ENCODE data around the gene NCK1.
"Not testable (repeated sequence)": the region's sequence is repeated elsewhere in the genome, so short reads cannot be mapped to it uniquely, and the experiment has no call there.

NCK1 gene

DNA sequence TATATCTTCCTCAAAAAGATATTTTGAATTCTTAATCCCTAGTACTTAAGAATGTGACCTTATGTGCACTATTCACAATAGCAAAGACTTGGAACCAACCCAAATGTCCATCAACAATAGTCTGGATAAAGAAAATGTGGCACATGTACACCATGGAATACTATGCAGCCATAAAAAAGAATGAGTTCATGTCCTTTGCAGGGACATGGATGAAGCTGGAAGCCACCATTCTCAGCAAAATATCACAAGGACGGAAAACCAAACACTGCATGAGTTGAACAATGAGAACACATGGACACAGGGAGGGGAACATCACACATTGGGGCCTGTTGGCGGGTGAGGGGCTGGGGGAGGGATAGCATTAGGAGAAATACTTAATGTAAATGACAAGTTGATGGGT, 17.5 kb downstream of the NCK1 start:
- H3K4me1 ChIP-seq (ENCODE audit: control extremely low read depth in 1 of 4, control insufficient read depth in 4 of 4, insufficient read depth in 4 of 4, low read length in 3 of 4) = peaks cover 0 to 12% (median 5%) of the 10 kb centered on the region in 4 experiments
- H3K27me3 ChIP-seq (replicated peaks in 2 of 5; ENCODE audit: control insufficient read depth in 4 of 5, insufficient read depth in 5 of 5, low read length in 4 of 5); DNase-seq; H3K27ac ChIP-seq (ENCODE audit: insufficient read depth in 1 of 2, low read depth in 1 of 2, low read length in 2 of 2, poor library complexity in 1 of 2, severe bottlenecking in 2 of 2); H3K9me3 ChIP-seq (ENCODE audit: control extremely low read depth in 1 of 5, control insufficient read depth in 4 of 5, insufficient read depth in 2 of 5, low read depth in 1 of 5, low read length in 4 of 5); H3K36me3 ChIP-seq (ENCODE audit: control insufficient read depth in 4 of 4, insufficient read depth in 4 of 4, low read length in 3 of 4); H3K4me3 ChIP-seq (ENCODE audit: control insufficient read depth in 1 of 7, extremely low read depth in 1 of 7, insufficient read depth in 4 of 7, low read depth in 2 of 7, low read length in 6 of 7); CTCF ChIA-PET; POLR2A ChIA-PET: not testable (repeated sequence)
- 100% methylated on average over 2 of the region's 2 CpGs for WGBS (ENCODE audit: insufficient coverage)

DNA sequence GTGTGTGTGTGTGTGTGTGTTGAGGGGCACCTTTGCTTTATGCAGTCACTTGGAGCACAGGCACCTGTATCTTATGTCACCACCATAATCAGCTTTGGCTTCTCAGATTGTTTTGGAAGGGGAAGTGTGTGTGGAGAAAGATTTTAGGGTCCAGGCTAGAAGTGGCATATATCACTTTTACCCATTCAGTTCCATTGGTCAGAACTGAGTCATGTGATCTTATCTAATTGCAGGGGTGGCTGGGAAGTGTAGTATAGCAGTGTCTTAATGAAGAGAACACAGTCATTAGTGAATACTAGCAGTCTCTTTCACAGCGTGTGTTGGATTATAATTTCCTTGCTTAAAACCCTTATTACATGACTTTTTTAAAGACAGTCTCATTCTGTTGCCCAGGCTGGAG, 20.6 kb downstream of the NCK1 start:
- H3K27me3 ChIP-seq (replicated peaks in 2 of 5; ENCODE audit: control insufficient read depth in 4 of 5, insufficient read depth in 5 of 5, low read length in 4 of 5) = no peaks in the 10 kb centered on the region
- H3K4me3 ChIP-seq (ENCODE audit: control insufficient read depth in 1 of 7, extremely low read depth in 1 of 7, insufficient read depth in 4 of 7, low read depth in 2 of 7, low read length in 6 of 7) = no peak overlapping the region
- H3K27ac ChIP-seq (ENCODE audit: insufficient read depth in 1 of 2, low read depth in 1 of 2, low read length in 2 of 2, poor library complexity in 1 of 2, severe bottlenecking in 2 of 2) = no peak overlapping the region
- no CpG with 5 or more reads among the region's 1 CpG for WGBS (ENCODE audit: insufficient coverage)
- CTCF ChIA-PET = interaction anchor here (1.1 to 1.5 kb wide), 3 partner anchors 21 to 28 kb away, joined by 3 to 4 read pairs (median 3); partner anchors contain the start of gene NCK1
- DNase-seq = peak; percentile 60 to 89 (median 80)
- H3K9me3 ChIP-seq (ENCODE audit: control extremely low read depth in 1 of 5, control insufficient read depth in 4 of 5, insufficient read depth in 2 of 5, low read depth in 1 of 5, low read length in 4 of 5) = peaks cover 0 to 2% (median 2%) of the 10 kb centered on the region in 5 experiments
- POLR2A ChIA-PET = interaction anchor here (3.0 kb wide), 1 partner anchor 21 kb away, joined by 8 read pairs; the partner anchor contains the start of gene NCK1
- peaks cover 0 to 3% (median 0%) of the 10 kb centered on the region in 4 experiments for H3K36me3 ChIP-seq (ENCODE audit: control insufficient read depth in 4 of 4, insufficient read depth in 4 of 4, low read length in 3 of 4)
- peaks cover 9 to 29% (median 22%) of the 10 kb centered on the region in 4 experiments for H3K4me1 ChIP-seq (ENCODE audit: control extremely low read depth in 1 of 4, control insufficient read depth in 4 of 4, insufficient read depth in 4 of 4, low read length in 3 of 4)

DNA sequence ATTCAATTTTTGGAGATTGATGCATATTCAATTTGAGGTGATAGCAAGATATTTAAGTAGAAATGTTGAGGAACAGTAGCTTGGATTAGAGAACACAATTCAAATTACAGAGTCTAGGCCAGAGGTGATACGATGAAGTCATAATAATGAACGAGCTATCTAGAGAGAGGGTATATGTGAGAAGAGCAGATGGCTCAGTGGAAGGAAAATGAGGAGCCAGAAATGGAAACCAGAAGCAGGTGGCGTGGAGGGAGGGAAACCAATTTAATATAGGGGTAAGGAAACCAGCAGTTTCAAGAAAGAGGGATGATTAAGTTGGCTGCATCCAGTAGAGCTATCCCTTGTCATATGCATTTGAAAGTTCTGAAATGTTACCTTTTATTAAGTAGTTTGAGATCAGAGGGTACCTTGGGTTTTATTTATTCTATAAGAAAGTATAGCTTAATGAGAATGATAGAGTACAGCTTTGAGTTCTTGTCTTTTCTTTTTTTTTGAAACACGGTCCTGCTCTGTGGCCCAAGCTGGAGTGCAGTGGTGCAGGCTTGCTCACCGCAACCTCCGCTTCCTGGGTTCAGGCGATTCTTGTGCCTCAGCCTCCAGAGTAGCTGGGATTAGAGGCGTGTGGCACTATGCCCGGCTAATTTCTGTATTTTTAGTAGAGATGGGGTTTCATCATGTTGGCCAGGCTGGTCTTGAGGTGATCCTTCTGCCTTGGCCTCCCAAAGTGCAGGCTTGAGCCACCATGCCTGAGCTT, 22.1 kb downstream of the NCK1 start:
- POLR2A ChIA-PET = interaction anchor here (0.6 to 3.0 kb wide), 2 partner anchors 23 to 83 kb away, joined by 3 to 8 read pairs; partner anchors contain the start of gene NCK1
- Histone ChIP-seq H3K36me3 (ENCODE audit: control insufficient read depth in 4 of 4, insufficient read depth in 4 of 4, low read length in 3 of 4) (peaks cover 0 to 3% (median under 1%) of the 10 kb centered on the region in 4 experiments), H3K9me3 (ENCODE audit: control extremely low read depth in 1 of 5, control insufficient read depth in 4 of 5, insufficient read depth in 2 of 5, low read depth in 1 of 5, low read length in 4 of 5) (peaks cover 0 to under 1% (median 0%) of the 10 kb centered on the region in 5 experiments), H3K4me3 (ENCODE audit: control insufficient read depth in 1 of 7, extremely low read depth in 1 of 7, insufficient read depth in 4 of 7, low read depth in 2 of 7, low read length in 6 of 7) (no peak overlapping the region), H3K27ac (ENCODE audit: insufficient read depth in 1 of 2, low read depth in 1 of 2, low read length in 2 of 2, poor library complexity in 1 of 2, severe bottlenecking in 2 of 2) (no peak overlapping the region), H3K27me3 (replicated peaks in 2 of 5; ENCODE audit: control insufficient read depth in 4 of 5, insufficient read depth in 5 of 5, low read length in 4 of 5) (no peaks in the 10 kb centered on the region), H3K4me1 (ENCODE audit: control extremely low read depth in 1 of 4, control insufficient read depth in 4 of 4, insufficient read depth in 4 of 4, low read length in 3 of 4) (peaks cover 9 to 29% (median 22%) of the 10 kb centered on the region in 4 experiments)
- 96% methylated on average over 8 of the region's 9 CpGs for WGBS (ENCODE audit: insufficient coverage)
- CTCF ChIA-PET = interaction anchor here (0.7 to 1.6 kb wide), 6 partner anchors 14 to 126 kb away, joined by 3 to 7 read pairs (median 4); no protein-coding TSS in a partner anchor
- DNase-seq = no peak

DNA sequence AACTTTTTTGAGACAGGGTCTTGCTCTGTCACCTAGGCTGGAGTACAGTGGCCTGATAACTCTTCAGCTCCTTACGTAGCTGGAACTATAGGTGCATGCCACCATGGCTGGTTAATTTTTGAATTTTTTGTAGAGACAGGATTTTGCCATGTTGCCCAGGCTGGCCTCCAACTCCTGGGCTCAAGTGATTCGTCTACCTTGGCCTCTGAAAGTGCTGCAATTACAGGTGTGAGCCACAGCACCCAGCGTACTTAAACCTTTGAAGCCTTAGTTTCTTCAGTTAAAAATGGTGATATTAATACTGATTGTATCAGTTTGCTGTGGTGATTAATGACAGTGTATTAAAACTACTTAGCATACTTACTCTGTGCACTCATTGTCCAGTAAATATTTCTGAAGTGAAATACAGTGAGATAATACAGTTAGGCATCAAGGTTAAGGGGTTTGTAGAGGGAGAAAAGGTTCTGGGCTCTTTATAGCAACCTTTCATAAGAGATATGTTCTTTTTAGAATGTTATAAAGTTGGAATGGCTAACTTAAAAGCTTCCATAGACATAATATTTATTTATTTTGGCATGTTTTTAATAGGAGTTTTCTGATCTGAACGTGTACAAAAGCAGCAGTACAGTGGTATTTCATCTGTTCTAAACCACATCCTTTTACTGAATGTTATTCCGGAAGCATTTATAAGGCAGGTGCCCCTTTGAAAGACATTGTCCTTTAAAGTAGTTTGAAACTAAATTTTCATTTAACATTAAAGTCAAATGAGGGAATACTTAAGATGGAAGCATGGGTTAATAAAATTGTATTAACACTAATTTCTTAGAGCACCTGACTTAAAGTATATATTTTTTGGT, 23.6 kb downstream of the NCK1 start:
- peak overlapping the region; percentile 41 to 57 for H3K27ac ChIP-seq (ENCODE audit: insufficient read depth in 1 of 2, low read depth in 1 of 2, low read length in 2 of 2, poor library complexity in 1 of 2, severe bottlenecking in 2 of 2)
- H3K4me1 ChIP-seq (ENCODE audit: control extremely low read depth in 1 of 4, control insufficient read depth in 4 of 4, insufficient read depth in 4 of 4, low read length in 3 of 4) = peaks cover 9 to 29% (median 22%) of the 10 kb centered on the region in 4 experiments
- CTCF ChIA-PET = interaction anchor here (1.5 kb wide), 1 partner anchor 127 kb away, joined by 5 read pairs; no protein-coding TSS in a partner anchor
- peaks cover 0 to 7% (median 0%) of the 10 kb centered on the region in 5 experiments for H3K9me3 ChIP-seq (ENCODE audit: control extremely low read depth in 1 of 5, control insufficient read depth in 4 of 5, insufficient read depth in 2 of 5, low read depth in 1 of 5, low read length in 4 of 5)
- POLR2A ChIA-PET = interaction anchor here (3.0 kb wide), 1 partner anchor 24 kb away, joined by 8 read pairs; the partner anchor contains the start of gene NCK1
- no peaks in the 10 kb centered on the region for H3K27me3 ChIP-seq (replicated peaks in 2 of 5; ENCODE audit: control insufficient read depth in 4 of 5, insufficient read depth in 5 of 5, low read length in 4 of 5)
- WGBS (ENCODE audit: insufficient coverage) = 67% methylated on average over 2 of the region's 5 CpGs
- peaks cover 1 to 6% (median 4%) of the 10 kb centered on the region in 4 experiments for H3K36me3 ChIP-seq (ENCODE audit: control insufficient read depth in 4 of 4, insufficient read depth in 4 of 4, low read length in 3 of 4)
- H3K4me3 ChIP-seq (ENCODE audit: control insufficient read depth in 1 of 7, extremely low read depth in 1 of 7, insufficient read depth in 4 of 7, low read depth in 2 of 7, low read length in 6 of 7) = peak overlapping the region in 3 of 7 experiments; percentile 37 to 52 (median 45)
- peak in 2 of 3 donors; percentile 61 to 77 for DNase-seq

DNA sequence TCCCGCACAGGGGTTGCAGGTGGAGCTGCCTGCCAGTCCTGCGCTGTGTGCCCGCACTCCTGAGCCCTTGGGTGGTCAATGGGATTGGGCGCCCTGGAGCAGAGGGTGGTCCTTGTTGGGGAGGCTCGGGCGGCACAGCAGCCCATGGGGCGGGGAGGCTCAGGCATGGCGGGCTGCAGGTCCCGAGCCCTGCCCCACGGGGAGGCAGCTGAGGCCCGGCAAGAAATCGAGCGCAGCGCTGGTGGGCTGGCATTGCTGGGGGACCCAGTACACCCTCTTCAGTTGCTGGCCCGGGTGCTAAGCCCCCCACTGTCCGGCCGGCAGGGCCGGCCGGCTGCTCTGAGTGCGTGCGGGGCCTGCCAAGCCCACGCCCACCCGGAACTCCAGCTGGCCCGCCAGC, 27.9 kb downstream of the NCK1 start:
- Histone ChIP-seq H3K27me3 (replicated peaks in 2 of 5; ENCODE audit: control insufficient read depth in 4 of 5, insufficient read depth in 5 of 5, low read length in 4 of 5) (no peaks in the 10 kb centered on the region), H3K9me3 (ENCODE audit: control extremely low read depth in 1 of 5, control insufficient read depth in 4 of 5, insufficient read depth in 2 of 5, low read depth in 1 of 5, low read length in 4 of 5) (peaks cover 0 to 17% (median 5%) of the 10 kb centered on the region in 5 experiments), H3K36me3 (ENCODE audit: control insufficient read depth in 4 of 4, insufficient read depth in 4 of 4, low read length in 3 of 4) (peaks cover 5 to 13% (median 7%) of the 10 kb centered on the region in 4 experiments), H3K4me3 (ENCODE audit: control insufficient read depth in 1 of 7, extremely low read depth in 1 of 7, insufficient read depth in 4 of 7, low read depth in 2 of 7, low read length in 6 of 7) (no peak overlapping the region), H3K4me1 (ENCODE audit: control extremely low read depth in 1 of 4, control insufficient read depth in 4 of 4, insufficient read depth in 4 of 4, low read length in 3 of 4) (peaks cover 8 to 20% (median 15%) of the 10 kb centered on the region in 4 experiments), H3K27ac (ENCODE audit: insufficient read depth in 1 of 2, low read depth in 1 of 2, low read length in 2 of 2, poor library complexity in 1 of 2, severe bottlenecking in 2 of 2) (no peak overlapping the region)
- ChIA-PET CTCF (no interaction called here), POLR2A (no interaction called here)
- WGBS (ENCODE audit: insufficient coverage) = over 99% methylated on average over 23 of the region's 24 CpGs
- DNase-seq = no peak

DNA sequence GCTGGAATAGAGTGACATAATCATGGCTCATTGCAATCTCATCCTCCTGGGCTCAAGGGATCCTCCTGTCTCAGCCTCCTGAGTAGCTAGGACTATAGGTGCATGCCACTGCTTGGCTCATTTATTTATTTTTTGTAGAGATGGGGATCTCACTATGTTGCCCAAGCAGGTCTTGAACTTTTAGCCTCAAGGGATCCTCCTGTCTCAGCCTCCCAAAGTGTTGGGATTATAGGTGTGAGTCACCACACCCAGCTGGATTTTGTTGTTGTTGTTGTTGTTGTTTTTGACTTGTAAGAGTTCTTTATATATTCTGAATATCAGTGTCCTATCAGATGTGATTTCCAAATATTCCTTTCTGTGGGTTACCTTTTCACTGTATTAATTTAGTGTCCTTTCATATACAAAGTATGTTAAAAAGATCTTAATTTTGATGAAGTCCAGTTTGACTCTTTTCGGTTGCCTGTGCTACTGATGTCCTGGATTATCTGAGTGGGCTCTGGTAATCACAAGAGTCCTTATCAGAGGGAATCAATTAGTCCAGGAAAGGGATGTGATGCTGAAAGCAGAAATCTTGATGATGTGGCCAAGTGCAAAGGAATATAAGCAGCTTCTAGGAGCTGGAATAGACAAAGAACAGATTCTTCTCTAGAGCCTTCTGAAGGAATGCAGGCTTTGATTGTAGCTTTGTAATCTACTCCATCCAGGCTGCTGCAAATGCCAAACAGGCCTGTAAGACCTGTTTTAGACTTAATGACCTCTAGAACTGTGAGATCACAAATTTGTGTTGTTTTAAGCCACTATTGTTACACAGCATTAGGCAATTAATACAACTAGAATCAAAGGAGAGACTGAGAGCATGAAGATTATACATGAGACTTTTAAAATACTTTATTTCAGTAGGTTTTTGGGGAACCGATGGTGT, 30.2 kb downstream of the NCK1 start:
- Histone ChIP-seq H3K27ac (ENCODE audit: insufficient read depth in 1 of 2, low read depth in 1 of 2, low read length in 2 of 2, poor library complexity in 1 of 2, severe bottlenecking in 2 of 2) (no peak overlapping the region), H3K4me1 (ENCODE audit: control extremely low read depth in 1 of 4, control insufficient read depth in 4 of 4, insufficient read depth in 4 of 4, low read length in 3 of 4) (peaks cover 0 to 3% (median under 1%) of the 10 kb centered on the region in 4 experiments), H3K4me3 (ENCODE audit: control insufficient read depth in 1 of 7, extremely low read depth in 1 of 7, insufficient read depth in 4 of 7, low read depth in 2 of 7, low read length in 6 of 7) (no peak overlapping the region), H3K9me3 (ENCODE audit: control extremely low read depth in 1 of 5, control insufficient read depth in 4 of 5, insufficient read depth in 2 of 5, low read depth in 1 of 5, low read length in 4 of 5) (peaks cover 0 to 20% (median 5%) of the 10 kb centered on the region in 5 experiments), H3K27me3 (replicated peaks in 2 of 5; ENCODE audit: control insufficient read depth in 4 of 5, insufficient read depth in 5 of 5, low read length in 4 of 5) (no peaks in the 10 kb centered on the region), H3K36me3 (ENCODE audit: control insufficient read depth in 4 of 4, insufficient read depth in 4 of 4, low read length in 3 of 4) (peaks cover 5 to 13% (median 8%) of the 10 kb centered on the region in 4 experiments)
- DNase-seq = no peak
- ChIA-PET CTCF (interaction anchor here (1.5 kb wide), 1 partner anchor 23 kb away, joined by 3 read pairs; no protein-coding TSS in a partner anchor), POLR2A (interaction anchor here (0.7 kb wide), 1 partner anchor 124 kb away, joined by 3 read pairs; no protein-coding TSS in a partner anchor)
- 100% methylated on average over 1 of the region's 2 CpGs for WGBS (ENCODE audit: insufficient coverage)

Measured in common myeloid progenitor, CD34-positive (primary cell).